ENCODE measurements around the gene CCDC144A.
"Not testable (repeated sequence)": the region's sequence is repeated elsewhere in the genome, so short reads cannot be mapped to it uniquely, and the experiment has no call there.

DNA sequence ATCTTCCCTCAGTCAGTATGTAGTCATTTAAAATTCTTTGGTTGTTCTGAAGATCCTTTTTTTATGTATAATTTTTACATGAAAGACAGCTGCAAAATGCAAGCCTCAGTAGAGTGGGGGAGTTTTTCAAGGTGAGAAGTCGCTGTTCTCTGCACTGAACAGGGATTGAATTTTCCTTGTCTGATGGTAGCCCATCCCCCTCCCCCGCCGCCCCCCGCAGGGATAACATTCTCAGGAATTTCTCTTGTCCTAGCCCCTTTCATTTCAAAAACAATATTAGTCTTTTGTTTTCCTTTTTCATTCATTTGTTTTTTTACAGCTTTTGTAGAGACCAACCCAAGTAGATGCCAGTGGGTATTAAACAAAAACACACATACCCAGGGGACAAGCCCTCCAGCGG lies 2.9 kb upstream of the CCDC144A start:
- TF ChIP-seq, protein P1, sequence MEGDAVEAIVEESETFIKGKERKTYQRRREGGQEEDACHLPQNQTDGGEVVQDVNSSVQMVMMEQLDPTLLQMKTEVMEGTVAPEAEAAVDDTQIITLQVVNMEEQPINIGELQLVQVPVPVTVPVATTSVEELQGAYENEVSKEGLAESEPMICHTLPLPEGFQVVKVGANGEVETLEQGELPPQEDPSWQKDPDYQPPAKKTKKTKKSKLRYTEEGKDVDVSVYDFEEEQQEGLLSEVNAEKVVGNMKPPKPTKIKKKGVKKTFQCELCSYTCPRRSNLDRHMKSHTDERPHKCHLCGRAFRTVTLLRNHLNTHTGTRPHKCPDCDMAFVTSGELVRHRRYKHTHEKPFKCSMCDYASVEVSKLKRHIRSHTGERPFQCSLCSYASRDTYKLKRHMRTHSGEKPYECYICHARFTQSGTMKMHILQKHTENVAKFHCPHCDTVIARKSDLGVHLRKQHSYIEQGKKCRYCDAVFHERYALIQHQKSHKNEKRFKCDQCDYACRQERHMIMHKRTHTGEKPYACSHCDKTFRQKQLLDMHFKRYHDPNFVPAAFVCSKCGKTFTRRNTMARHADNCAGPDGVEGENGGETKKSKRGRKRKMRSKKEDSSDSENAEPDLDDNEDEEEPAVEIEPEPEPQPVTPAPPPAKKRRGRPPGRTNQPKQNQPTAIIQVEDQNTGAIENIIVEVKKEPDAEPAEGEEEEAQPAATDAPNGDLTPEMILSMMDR (conservative IDR thresholded peaks at IDR 0.05; ENCODE audit: low read depth, low read length): not testable (repeated sequence)
- TF ChIP-seq EZH2 (IDR thresholded peaks at IDR 0.05; ENCODE audit: borderline replicate concordance, low read depth, low read length, poor library complexity, severe bottlenecking): not testable (repeated sequence)
